COLO668 (cell line): ENCODE data around the gene CD7.
A peak's percentile ranks its signal among the peaks of the same experiment; 100 is the strongest.

ENCODE experiments used
- DNase-seq: peaks from one replicate; lab custom pipeline; 2025; ENCODE audit not compliant: unreplicated experiment; lab: John Stamatoyannopoulos, UW

The CD7 gene

GRCh38 chr17:82315703-82316358 is 1.6 kb downstream of the CD7 start:
- no peak for DNase-seq

GRCh38 chr17:82314727-82315605 is 2.4 kb downstream of the CD7 start:
- DNase-seq, result no peak

GRCh38 chr17:82314012-82314726 is 3.2 kb downstream of the CD7 start:
- DNase-seq, result no peak

- DNase-seq, result no peak
Observed at GRCh38 chr17:82313195-82314011, 4.0 kb downstream of the CD7 start.

- DNase-seq, result no peak
Observed at GRCh38 chr17:82311971-82312370, 5.4 kb downstream of the CD7 start.

GRCh38 chr17:82310877-82311276 is 6.5 kb downstream of the CD7 start:
- DNase-seq, result no peak

GRCh38 chr17:82309656-82310570 is 7.5 kb downstream of the CD7 start:
- no peak for DNase-seq

- DNase-seq, result no peak
Observed at GRCh38 chr17:82305727-82306300, 11.6 kb downstream of the CD7 start.

GRCh38 chr17:82304826-82305726 is 12.3 kb downstream of the CD7 start:
- no peak for DNase-seq

GRCh38 chr17:82303944-82304808 is 13.2 kb downstream of the CD7 start:
- DNase-seq, result no peak

- no peak for DNase-seq
Observed at GRCh38 chr17:82302991-82303943, 14.1 kb downstream of the CD7 start.

- no peak for DNase-seq
Observed at GRCh38 chr17:82302568-82302963, 14.8 kb downstream of the CD7 start.

GRCh38 chr17:82301916-82302567 is 15.4 kb downstream of the CD7 start:
- DNase-seq, result no peak

GRCh38 chr17:82301300-82301915 is 16.0 kb downstream of the CD7 start:
- no peak for DNase-seq

- DNase-seq, result peak; percentile 76
Observed at GRCh38 chr17:82300707-82301270, 16.6 kb downstream of the CD7 start.
